GM12892 (cell line): ENCODE measurements around the gene ATL3.

Experiments
- POLR2A ChIP-seq: IDR thresholded peaks from 2 replicates; pipeline ENCODE4 v1.6.1; 2011; ENCODE audit warnings: low read depth, low read length, control low read depth
- POLR2AphosphoS5 ChIP-seq: IDR thresholded peaks from 2 replicates; pipeline ENCODE4 v1.6.1; 2011; ENCODE audit warnings: low read depth, low read length, control low read depth
- TAF1 ChIP-seq: IDR thresholded peaks from 2 replicates; pipeline ENCODE4 v1.6.1; 2011; ENCODE audit warnings: low read depth, mild to moderate bottlenecking, control low read depth, low read length, borderline replicate concordance

DNA sequence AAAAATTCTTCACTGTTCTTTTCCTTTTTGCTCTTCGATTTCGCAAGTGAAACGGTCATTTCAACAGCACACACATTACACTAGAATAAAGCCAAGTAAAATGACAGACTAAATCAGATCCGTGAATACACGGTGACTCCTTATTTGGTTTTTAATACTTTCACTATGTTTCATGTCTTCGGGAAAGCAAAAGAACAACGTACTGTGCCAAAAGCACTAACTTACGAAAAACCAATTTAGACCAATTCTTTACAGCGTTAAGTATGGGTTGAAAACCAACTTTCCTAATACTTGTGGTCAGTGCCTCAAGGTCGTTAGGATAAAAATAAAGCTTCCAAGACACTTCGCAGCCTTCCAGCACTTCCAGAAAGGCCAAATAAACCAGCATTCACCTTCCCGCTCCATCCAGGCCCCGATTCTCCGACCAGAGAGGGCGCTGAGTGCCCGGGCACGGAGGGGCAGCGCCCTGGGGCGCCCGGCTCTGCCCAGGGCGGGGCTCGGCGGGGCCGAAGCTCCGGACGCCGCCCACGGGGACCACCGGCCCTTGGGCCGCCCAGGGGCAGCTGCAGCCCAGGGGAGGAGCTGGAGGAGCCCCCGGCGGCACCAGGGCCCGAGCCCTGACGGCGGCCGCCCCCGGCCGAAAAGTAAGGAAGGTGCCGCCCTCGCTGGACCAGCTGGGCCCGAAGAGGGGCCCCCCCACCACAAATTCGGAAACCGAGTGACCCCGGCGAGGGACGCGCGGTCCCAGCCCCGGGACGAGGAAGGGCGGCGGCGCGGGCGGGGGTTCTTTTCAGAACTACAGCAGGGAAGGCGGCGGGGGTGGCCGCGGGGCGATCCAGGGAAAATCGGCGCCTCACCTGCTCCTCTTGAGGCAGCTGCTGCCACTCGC lies 499 bp downstream of the ATL3 start:
- TF ChIP-seq TAF1 (no peak), POLR2AphosphoS5 (no peak), POLR2A (no peak)
